NCI-H187 (cell line): ENCODE results near the gene THSD1.
A peak's percentile ranks its signal among the peaks of the same experiment; 100 is the strongest.

ENCODE experiments used
- DNase-seq, 2 experiments: peaks; one replicate each; lab custom pipeline; 2025; lab: John Stamatoyannopoulos, UW

The THSD1 gene, protein sequence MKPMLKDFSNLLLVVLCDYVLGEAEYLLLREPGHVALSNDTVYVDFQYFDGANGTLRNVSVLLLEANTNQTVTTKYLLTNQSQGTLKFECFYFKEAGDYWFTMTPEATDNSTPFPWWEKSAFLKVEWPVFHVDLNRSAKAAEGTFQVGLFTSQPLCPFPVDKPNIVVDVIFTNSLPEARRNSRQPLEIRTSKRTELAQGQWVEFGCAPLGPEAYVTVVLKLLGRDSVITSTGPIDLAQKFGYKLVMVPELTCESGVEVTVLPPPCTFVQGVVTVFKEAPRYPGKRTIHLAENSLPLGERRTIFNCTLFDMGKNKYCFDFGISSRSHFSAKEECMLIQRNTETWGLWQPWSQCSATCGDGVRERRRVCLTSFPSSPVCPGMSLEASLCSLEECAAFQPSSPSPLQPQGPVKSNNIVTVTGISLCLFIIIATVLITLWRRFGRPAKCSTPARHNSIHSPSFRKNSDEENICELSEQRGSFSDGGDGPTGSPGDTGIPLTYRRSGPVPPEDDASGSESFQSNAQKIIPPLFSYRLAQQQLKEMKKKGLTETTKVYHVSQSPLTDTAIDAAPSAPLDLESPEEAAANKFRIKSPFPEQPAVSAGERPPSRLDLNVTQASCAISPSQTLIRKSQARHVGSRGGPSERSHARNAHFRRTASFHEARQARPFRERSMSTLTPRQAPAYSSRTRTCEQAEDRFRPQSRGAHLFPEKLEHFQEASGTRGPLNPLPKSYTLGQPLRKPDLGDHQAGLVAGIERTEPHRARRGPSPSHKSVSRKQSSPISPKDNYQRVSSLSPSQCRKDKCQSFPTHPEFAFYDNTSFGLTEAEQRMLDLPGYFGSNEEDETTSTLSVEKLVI

DNA sequence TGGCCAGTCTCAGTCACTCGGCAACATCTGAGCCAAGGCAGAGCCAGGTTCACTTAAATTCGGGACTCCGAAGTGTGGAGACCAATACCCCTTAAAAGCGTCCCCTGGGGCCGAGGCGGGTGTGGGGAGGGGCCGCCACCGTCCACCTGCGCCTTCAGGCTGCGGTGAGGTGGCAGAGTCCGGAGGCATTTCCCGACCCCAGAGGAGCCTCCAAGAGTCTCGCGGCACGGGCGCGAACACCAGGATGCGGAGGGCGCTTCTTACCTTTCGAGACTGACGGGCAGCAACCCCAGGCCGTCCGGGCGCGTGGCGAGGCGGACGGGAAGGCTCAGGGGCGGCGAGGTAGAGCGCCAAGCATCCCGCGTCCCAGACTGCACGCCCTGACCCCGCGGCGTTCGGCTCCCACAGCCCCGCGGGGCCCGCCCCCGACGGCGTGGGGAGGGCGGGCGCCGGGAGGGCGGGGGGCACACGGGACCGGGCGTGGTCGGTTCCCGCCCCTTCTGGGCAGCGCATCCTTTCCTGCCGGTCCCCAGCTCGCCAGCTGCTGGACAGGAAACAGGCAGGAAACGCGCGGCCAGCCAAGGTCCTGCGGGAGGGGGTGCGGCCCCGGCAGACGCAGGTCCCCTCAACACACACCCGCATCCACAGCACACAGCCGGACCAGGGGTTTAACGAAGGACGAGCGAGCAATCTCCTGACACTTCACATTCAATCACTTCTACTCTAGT is at the start of gene THSD1:
TSS of gene THSD1 (minus strand) at position 406 of the 728 bp plus-strand sequence. CDS start 3,572 bp downstream, outside the sequence.
- DNase-seq = no peak

DNA sequence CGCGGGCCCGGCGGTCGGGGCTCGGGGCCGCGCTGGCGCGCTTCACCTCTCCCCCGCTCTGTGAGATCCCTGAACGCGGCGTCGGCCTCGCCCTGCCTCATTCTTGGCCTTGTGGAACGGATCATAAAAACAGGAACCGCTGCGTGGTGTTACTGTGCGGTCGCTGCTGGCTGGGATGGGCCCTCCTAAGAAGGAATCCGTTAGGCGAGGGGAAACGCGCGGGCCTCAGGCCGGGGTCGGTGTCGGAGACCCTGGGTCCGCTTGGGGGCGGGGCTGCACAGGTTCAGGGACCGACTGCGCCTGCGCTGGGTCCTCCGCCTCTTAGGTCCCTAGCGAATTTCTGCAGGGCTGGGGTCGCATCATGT is 49.7 kb upstream of the THSD1 start:
- DNase-seq = peak; percentile 46

DNA sequence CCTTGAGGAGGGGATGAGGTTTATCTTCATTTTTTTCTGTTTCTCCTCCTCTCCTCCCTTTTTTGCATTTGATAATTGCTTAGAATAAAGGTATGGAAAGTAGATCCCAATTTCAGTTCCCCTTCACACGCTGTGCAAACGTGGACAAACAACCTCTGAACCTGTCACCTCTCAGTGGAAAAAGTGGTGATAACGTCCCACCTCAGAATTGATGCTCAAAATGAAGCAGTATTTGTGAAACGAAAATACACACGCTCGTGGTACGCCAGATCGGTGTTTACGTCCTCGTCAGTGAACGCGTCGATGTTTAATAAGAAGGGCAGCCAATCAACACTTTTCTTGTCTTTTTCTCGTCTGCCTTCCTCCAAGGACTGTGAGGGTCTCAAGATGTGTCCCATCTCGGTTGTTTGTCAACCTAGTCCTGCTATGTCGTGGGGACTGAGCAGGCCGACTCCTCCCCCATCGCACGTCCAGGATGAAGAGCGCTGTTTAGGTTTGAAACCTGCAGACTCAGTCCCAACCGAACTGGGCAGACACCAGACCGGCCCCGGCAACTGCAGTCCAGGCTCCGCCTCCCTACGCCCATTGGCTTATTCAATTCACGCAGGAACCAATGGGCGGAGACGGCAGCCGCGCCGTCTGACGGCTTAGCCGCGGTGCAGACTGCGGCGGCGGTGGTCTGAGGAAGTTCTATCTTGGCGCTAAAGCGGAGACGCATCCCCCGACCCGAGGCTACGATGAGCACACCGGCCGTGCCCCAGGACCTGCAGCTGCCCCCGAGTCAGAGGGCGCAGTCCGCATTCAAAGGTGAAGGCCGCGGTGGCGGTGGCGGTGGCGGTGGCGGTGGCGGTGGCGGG is 49.1 kb upstream of the THSD1 start, which contains the start of gene CKAP2:
TSS of gene CKAP2 (plus strand) at position 659 of the 857 bp plus-strand sequence. CDS start at position 738, 79 bp downstream.
- DNase-seq = peak; percentile 76 to 92

DNA sequence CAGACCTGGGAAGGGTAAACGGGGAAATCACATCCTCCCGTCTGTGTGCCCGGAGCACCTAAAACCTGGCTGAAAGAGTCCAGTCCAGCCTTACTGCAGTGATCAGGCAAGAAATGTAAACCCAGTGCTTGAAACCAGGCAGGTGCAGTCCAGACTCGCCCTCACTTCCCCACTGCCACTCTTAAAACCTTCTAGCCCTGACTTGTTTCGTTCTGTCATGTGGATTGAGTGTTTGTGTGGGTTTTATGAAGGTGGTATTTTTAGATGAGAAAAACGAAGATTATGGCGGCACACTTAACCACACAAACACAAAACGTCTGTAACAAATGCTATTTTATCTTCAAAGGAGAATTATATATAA is 48.5 kb upstream of the THSD1 start:
- DNase-seq = peak; percentile 72

DNA sequence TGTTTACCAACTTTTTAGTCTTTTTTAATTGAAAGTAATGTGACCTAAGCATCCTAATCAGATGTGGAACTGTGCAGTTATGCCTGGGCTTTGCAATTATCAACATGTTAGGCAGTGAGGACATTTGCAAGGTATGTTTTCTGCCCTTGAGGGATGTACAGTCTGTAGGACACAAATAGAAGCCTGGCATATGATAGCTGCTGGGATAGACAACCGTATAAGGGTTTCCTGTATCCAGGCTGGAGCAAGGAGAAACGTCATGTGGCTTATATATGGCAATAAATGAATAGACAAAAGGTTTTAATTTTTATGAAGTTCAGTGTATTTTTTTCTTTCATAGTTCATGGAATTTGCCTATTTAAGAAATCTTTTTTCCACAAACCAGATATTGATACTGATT is 46.5 kb upstream of the THSD1 start:
- no peak for DNase-seq

DNA sequence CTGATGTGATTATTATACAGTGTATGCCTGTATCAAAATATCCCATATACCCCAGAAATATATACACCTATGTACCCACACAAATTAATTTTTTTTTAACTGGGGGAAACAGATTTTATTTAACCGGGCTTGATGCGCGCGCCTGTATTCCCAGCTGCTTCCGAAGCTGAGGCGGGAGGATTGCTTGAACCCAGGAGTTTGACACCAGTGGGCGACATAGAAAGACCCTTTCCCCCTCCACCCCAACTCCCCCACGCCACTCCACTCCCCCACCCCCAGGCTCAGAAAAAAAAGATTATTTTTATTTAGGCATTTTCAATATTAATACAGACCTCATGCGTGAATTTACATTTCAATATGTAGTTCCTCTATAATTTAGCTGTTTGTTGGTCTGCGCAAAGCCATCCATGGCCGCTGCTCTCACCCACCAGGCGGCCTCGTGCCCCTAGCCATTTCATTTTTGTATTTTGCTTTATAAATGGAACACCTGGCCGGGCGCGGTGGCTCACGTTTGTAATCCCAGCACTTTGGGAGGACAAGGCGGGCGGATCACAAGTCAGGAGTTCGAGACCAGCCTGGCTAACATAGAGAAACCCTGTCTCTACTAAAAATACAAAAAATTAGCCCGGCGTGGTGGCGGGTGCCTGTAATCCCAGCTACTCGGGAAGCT is 45.3 kb upstream of the THSD1 start:
- no peak for DNase-seq

DNA sequence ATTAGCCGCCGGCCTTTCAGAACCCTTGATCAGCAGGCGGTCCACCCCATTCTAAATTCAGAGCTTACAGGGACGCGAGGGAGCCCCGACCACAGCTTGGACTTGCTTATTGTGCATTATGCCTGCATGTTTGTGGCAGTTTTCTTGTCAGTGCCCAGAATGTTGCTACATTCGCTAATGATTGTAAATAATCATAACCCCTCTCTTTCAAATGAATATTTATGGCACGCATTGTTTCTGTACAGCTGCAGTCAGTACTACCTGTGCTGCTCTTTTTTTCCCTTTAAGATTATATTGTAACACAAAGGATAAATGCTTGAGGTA is 44.8 kb upstream of the THSD1 start:
- no peak for DNase-seq

DNA sequence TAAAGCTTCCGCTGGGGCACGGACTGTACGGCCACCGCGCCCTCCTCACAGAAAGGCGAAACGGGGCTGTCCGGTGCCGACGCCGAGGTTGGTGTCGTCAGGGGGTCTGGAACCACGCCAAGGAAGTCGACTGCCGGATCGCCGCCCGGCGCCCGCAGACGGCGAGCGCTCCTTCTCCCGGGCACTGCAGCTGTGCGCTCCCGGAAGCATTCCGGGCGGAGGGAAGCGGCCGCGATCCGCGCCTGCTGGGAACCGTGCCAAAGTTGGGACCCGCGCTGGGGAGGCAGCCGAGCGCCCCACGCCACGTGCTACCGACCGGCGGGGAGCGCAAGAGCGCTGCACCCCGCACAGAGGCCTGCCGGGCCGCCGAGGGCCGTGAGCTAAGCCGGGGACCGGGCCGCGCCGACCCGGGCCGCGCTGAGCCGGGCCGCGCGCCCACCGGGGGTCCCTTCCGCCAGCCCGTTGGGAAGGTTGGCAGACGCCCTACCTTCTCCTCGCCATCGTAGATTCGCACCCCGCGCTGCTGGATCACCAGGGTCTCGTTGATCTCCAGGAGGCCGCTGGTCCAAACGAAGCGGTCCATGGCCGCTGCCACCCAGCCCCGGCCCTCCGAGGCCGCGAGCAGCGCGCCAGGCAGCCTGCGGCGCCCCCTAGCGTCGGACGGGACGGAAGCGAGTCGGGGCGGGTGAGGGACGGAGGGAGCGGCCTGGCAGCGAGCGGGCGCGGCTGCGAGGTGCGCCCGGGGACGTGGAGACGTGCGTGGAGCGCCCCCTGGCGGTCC is 44.2 kb upstream of the THSD1 start, which contains the start of gene VPS36:
TSS of gene VPS36 (minus strand) at position 623 of the 781 bp plus-strand sequence. CDS start at position 583, 40 bp downstream.
- DNase-seq = peak; percentile 94

DNA sequence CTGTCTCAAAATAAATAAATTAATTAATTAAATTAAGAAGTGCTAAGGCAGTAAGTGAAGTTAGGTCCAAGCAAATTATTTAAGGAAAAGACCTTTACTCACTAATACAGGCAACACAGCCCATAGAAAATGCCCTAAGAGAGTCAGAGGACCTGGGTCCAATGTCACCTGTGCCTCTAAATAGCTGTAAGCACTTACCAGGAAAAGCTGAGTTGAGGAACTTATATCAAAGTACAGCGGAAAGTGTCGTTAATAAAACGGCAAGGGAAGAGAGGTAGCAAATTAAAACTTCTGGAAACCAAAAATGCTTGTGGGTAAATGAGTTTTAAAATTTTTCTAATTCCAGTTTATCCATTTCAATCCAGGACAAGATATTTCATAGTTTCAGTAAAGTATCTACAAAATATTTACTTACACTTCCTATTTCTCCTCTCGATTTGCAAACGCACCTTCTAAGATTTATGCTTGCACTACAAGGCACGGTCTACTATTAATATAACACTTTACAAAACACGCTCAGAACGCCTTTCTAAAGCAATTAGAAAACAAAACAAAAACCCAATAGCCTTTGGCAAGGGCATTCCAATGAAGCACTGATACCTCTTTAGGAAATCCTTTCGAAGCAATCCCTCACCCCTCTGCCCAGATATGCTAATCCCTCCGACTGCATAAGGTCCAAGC is 43.5 kb upstream of the THSD1 start:
- DNase-seq = no peak

DNA sequence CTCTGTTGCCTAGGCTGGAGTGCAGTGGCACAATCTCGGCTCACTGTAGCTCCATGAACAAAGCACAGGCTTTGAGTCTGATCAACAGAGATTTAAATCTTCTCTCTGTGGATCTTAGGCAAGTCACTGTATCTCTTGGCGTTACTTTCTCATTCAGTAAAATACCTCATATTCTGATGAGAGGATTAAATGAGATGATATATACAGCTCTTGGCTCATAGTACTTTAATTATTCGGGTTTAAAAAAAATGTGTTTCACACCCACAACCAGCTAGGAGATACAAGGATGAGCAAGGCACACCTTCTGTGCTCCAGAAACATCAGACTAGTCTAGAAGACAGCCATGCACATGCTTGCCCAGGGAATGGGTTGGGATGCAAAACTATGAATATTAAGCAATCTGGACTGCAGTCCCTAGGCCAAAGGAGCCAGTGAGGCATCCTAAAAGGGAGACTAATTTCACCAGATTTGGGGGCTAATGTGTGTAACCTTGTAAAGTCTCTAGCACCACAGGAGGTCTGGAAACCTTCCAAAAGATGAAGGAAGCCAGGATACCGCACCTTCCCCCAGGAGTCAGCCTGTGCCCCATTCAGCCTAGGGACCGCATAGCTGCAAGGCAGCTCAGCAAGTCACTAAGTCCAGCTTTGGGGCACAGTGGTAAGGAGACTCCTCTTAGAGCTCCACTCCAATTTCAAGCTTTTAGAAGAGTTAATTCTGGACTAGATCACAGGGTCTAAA is 42.0 kb upstream of the THSD1 start:
- no peak for DNase-seq

DNA sequence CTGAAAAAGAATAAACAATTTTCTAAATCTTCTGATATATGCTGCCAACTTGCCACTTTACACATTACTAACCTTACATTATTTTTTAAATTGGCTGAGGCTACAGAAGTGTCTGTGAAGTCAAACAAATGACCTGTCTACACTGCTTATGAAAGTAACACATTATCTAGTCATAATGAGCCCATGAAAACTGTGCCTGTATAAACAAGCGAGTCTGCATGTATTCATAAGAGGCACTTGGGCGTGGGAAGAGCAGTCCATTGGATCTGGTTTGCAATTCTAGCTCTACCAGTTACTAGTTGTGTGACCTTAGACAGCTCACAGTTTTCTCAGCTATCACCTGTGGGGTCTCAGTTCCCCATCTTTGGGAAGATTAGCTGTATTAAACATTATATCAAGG is 41.4 kb upstream of the THSD1 start:
- DNase-seq = no peak

DNA sequence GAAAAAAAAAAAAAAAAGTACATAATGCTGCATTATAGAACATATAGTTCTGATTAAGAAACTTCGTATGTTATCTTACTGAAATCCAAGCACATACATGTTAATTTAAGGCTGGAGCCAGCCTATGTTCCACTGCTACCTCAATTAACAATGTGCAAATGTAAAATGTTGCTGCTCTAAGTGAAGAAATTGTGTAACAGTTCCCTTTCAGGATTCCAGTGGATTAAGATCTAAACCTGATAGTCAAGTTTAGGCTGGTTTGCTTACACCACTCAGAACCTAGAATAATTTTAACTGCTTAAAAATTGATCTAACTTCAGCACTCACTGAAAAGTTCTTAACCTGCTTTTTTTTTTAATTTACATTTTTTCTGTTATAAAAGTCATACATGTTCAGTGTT is 40.3 kb upstream of the THSD1 start:
- no peak for DNase-seq

DNA sequence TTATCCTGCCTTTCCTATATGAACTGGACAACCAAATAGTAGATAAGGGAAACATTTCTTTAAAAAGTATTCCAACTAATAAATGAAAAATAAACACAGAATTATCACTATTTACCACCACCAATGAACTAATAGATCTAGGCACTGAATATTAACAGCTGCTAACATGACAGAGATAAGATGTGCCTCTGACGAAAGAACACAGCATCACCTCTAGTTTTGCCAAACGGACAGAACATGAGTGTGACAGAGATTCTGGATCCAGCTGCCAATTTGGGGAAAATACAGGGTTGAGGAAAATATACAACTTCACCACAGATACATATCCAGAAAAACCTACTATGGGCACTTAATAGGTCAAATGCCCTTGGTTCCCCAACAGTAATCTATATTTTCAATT is 26.5 kb upstream of the THSD1 start:
- no peak for DNase-seq

DNA sequence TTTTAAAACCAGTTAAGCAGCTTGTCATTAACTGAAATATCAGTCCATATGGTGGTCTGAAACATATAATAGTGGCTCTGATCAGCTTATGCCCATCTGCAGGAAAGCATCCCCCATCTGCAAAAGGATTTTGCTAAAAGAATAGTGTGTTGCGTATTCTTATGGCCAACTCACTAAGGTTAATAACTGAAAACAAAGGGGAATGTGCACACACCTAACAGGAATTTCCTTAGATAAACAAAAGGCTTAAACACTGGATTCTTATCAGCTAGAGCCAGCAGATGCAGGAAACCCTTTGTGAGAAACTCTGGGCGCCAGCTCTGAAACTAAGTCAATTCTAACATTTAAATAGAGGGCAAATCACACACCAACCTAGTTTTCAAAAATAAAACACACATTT is 22.3 kb upstream of the THSD1 start:
- no peak for DNase-seq

DNA sequence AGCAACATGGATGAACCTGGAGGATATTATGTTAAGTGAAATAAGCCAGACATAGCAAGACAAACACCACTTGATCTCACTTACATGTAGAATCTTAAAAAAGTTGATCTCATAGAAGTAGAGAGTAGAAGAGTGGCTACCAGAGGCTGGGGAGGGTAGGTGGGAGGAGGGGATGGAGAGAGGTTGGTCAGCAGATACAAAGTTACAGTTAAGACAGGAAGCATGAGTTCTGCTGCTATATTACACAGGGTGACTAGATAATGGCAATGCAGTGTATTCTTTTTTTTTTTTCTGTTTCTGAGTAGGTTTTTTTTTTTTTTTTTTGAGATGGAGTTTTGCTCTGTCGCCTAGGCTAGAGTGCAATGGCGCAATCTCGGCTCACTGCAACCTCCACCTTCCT is 15.2 kb upstream of the THSD1 start:
- no peak for DNase-seq

DNA sequence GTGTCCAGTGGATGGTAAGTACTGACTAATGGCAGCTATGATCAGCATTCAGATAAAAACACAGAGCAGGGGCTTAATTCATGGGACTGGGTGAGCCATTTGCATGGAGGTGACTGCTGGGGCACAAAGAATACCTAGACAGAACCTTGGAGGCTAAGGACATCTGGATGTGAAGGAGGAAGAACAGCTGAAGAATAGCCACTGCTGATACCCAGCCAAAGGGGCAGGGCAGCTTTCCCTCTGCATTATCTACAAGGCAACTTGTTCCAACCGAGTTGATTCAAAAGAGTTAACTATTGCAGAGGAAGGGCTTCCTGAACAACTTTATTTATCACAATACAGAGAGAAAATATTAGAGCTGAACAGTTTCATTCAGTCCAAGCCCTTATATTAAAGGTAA is 13.1 kb upstream of the THSD1 start:
- no peak for DNase-seq

DNA sequence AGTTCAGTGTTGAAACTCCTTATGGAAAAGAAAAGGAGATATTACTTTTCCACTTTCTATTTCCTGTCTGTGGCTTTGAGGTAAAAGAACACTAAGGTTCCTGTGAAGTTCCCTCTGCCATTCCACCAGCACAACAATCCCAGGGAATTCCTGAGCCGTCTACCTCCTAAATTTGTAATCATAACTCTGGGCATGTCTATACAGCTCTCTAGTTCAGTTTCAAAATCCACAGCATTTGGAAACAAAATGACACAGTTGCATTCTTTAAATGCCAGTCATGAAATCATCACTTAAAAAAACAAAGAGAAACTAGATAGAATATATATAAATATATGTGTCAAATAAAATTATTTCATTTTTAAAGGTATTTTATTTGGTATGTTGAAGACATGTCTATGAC is 9.0 kb upstream of the THSD1 start:
- DNase-seq = no peak

DNA sequence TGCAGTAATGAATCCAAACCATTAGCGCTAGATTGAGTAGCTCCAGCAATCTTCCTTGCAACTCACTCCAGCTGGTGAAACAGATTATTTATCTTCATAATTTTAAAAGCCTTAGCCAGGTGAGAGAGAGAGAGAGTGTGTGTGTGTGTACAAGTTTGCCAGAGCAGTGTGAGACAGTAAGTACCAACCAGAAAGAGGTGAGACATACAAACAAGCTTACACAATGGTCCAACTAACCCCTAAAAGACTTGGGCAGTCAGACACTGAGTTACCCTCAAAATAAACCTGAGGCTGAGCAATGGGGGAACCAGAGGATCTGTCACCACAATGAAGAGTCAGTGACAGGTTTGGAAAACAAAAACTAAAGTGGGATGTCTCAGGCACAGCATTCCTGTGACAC is 8.1 kb upstream of the THSD1 start:
- no peak for DNase-seq

DNA sequence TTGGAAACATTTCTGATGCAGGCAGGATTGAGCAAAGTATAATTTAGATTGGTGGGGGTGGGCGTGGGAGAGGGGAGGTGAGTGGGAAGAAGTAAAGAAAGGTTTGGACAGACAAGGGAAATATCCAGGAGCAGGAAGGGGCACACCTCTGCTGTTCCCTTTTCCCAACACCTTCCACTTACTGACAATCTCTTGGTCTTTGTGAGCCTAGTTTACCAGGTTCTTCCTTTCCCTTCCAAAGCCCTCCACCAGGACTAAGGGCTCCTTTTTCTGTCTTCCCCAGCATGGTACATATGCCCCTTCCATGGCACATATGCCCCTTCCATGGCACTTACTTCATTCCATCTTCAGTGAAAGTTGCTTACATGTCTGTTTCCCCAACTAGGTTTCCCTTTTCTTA is 6.2 kb upstream of the THSD1 start:
- no peak for DNase-seq
